Neural cell (in vitro differentiated cells): ENCODE data around the gene SEC24D.

Experiments
- EP300 ChIP-seq: fragments of 450-650 bp; conservative IDR thresholded peaks from 2 replicates; pipeline ENCODE4 v1.6.1; 2014; ENCODE audit warnings: antibody characterized with exemption, mild to moderate bottlenecking, moderate library complexity; ENCODE audit not compliant: poor library complexity, severe bottlenecking
- EZH2 ChIP-seq: fragments of 200-600, 300-800 bp; shearing (Covaris generic), sonication (generic); IDR thresholded peaks from 2 replicates; pipeline ENCODE4 v1.6.1; 2014; ENCODE audit warnings: antibody characterized with exemption, low read length, borderline replicate concordance, mild to moderate bottlenecking; ENCODE audit not compliant: insufficient read depth, poor library complexity, severe bottlenecking
- MXI1 ChIP-seq: fragments of 450-650 bp; conservative IDR thresholded peaks from 2 replicates; pipeline ENCODE4 v1.6.1; 2014; ENCODE audit warnings: antibody characterized with exemption, mild to moderate bottlenecking; ENCODE audit not compliant: poor library complexity, severe bottlenecking
- POLR2AphosphoS5 ChIP-seq: IDR thresholded peaks from 2 replicates; pipeline ENCODE4 v1.6.1; 2012
- RAD21 ChIP-seq: fragments of 450-650 bp; conservative IDR thresholded peaks from 2 replicates; pipeline ENCODE4 v1.6.1; 2014; ENCODE audit warnings: antibody characterized with exemption, mild to moderate bottlenecking, moderate library complexity
- SMC3 ChIP-seq: fragments of 450-650 bp; conservative IDR thresholded peaks from 2 replicates; pipeline ENCODE4 v1.6.1; 2014; ENCODE audit warnings: antibody characterized with exemption, mild to moderate bottlenecking, moderate library complexity; ENCODE audit not compliant: poor library complexity
- TAF1 ChIP-seq: IDR thresholded peaks from 2 replicates; pipeline ENCODE4 v1.6.1; 2012; ENCODE audit warnings: low read depth
- TF ChIP-seq, protein P1 (sequence below): fragments of 450-650 bp; IDR thresholded peaks from 2 replicates; pipeline ENCODE4 v1.5.1; 2014; ENCODE audit warnings: antibody characterized with exemption, mild to moderate bottlenecking, moderate library complexity; ENCODE audit not compliant: poor library complexity, severe bottlenecking
- TF ChIP-seq, protein P2 (sequence below): IDR thresholded peaks from 2 replicates; pipeline ENCODE4 v1.6.1; 2012; ENCODE audit warnings: borderline replicate concordance

DNA sequence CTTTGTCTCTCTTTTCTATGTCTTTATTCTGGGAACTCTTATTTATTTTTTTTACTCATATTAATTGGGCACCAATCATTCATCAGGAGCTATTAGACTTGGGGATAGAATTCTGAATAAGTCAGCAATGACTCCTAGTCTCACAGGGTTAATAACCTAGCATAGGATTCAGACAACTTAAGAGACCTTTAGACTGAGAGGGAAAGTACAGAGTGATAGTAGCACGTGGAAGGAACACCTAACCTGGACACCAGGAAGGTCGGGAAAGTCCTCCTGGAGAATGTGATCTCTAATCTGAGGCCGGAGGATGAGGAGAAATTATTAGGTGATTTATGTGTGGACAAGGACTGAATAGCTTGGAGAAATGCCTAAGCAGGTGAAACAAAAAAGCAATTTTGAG lies 48.8 kb upstream of the SEC24D start:
- TF ChIP-seq, protein P1, sequence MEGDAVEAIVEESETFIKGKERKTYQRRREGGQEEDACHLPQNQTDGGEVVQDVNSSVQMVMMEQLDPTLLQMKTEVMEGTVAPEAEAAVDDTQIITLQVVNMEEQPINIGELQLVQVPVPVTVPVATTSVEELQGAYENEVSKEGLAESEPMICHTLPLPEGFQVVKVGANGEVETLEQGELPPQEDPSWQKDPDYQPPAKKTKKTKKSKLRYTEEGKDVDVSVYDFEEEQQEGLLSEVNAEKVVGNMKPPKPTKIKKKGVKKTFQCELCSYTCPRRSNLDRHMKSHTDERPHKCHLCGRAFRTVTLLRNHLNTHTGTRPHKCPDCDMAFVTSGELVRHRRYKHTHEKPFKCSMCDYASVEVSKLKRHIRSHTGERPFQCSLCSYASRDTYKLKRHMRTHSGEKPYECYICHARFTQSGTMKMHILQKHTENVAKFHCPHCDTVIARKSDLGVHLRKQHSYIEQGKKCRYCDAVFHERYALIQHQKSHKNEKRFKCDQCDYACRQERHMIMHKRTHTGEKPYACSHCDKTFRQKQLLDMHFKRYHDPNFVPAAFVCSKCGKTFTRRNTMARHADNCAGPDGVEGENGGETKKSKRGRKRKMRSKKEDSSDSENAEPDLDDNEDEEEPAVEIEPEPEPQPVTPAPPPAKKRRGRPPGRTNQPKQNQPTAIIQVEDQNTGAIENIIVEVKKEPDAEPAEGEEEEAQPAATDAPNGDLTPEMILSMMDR = no peak
- TF ChIP-seq EZH2 (no peak), MXI1 (no peak), SMC3 (no peak), POLR2AphosphoS5 (no peak), RAD21 (no peak), TAF1 (no peak), EP300 (no peak)
- TF ChIP-seq, protein P2, sequence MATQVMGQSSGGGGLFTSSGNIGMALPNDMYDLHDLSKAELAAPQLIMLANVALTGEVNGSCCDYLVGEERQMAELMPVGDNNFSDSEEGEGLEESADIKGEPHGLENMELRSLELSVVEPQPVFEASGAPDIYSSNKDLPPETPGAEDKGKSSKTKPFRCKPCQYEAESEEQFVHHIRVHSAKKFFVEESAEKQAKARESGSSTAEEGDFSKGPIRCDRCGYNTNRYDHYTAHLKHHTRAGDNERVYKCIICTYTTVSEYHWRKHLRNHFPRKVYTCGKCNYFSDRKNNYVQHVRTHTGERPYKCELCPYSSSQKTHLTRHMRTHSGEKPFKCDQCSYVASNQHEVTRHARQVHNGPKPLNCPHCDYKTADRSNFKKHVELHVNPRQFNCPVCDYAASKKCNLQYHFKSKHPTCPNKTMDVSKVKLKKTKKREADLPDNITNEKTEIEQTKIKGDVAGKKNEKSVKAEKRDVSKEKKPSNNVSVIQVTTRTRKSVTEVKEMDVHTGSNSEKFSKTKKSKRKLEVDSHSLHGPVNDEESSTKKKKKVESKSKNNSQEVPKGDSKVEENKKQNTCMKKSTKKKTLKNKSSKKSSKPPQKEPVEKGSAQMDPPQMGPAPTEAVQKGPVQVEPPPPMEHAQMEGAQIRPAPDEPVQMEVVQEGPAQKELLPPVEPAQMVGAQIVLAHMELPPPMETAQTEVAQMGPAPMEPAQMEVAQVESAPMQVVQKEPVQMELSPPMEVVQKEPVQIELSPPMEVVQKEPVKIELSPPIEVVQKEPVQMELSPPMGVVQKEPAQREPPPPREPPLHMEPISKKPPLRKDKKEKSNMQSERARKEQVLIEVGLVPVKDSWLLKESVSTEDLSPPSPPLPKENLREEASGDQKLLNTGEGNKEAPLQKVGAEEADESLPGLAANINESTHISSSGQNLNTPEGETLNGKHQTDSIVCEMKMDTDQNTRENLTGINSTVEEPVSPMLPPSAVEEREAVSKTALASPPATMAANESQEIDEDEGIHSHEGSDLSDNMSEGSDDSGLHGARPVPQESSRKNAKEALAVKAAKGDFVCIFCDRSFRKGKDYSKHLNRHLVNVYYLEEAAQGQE = no peak
